Tibial artery (tissue), 4 donors: ENCODE measurements around the gene MAP3K7CL.

ENCODE experiments used
- DNase-seq, 2 donors: peaks; one replicate each; pipeline ENCODE4 v3.0.0-alpha.2; 2019
- H3K27ac ChIP-seq, 2 donors: fragments of 200-600 bp; sonication (generic) in 1 of 2; 1 replicate in 1 of 2; 2 replicates in 1 of 2; pipeline ENCODE4 v1.5.1; 2018 to 2019; ENCODE audit warnings: mild to moderate bottlenecking in 1 of 2
- H3K27me3 ChIP-seq, 2 donors: fragments of 200-600 bp; sonication (generic) in 1 of 2; one replicate each; pipeline versions ENCODE4 v1.5.1 to v1.6.0; 2016 to 2019
- H3K36me3 ChIP-seq, 3 donors: fragments of 200-600 bp; sonication (generic) in 2 of 3; one replicate each; pipeline ENCODE4 v1.5.1; 2016 to 2019; ENCODE audit warnings: mild to moderate bottlenecking in 2 of 3
- H3K4me1 ChIP-seq, 4 donors: fragments of 200-600 bp; sonication (generic) in 2 of 4; 1 replicate in 3 of 4; 2 replicates in 1 of 4; pipeline ENCODE4 v1.5.1; 2016 to 2019
- H3K4me3 ChIP-seq, 2 donors: fragments of 200-600 bp; sonication (generic) in 1 of 2; 1 replicate in 1 of 2; 2 replicates in 1 of 2; pipeline ENCODE4 v1.5.1; 2018 to 2019; ENCODE audit warnings: mild to moderate bottlenecking in 2 of 2
- H3K9me3 ChIP-seq, 3 donors: fragments of 200-600 bp; sonication (generic) in 1 of 3; one replicate each; pipeline ENCODE4 v1.5.1; 2016 to 2019
- CTCF ChIP-seq, 2 experiments: fragments of 200-600 bp in 1 of 2; fragments of 450-650 bp in 1 of 2; IDR thresholded peaks; one replicate each; pipeline ENCODE4 v1.5.1; 2017 to 2019; ENCODE audit warnings: antibody characterized with exemption in 2 of 2, mild to moderate bottlenecking in 1 of 2, moderate library complexity in 1 of 2
- intact Hi-C: fragments of 100-400 bp; cut with DNase I; formaldehyde crosslinking; loops from one replicate; pipeline ENCODE4 v1.15.0; 2023; ENCODE audit warnings: low total_unique reads

Gene MAP3K7CL

GRCh38 chr21:29211205-29211604 is 80.8 kb downstream of the MAP3K7CL start:
- TF ChIP-seq CTCF (IDR thresholded peaks at IDR 0.05), result no peak
- Histone ChIP-seq H3K36me3 (no peaks in the 10 kb centered on the region), H3K9me3 (no peaks in the 10 kb centered on the region), H3K27me3 (no peaks in the 10 kb centered on the region), H3K4me1 (peaks cover 0 to 16% (median 7%) of the 10 kb centered on the region in 4 donors), H3K27ac (no peak overlapping the region), H3K4me3 (no peak overlapping the region)
- no peak for DNase-seq
- intact Hi-C loops, result no loop called here

GRCh38 chr21:29212446-29212845 is 82.0 kb downstream of the MAP3K7CL start:
- no peak for TF ChIP-seq CTCF (IDR thresholded peaks at IDR 0.05)
- intact Hi-C loops, result no loop called here
- Histone ChIP-seq H3K27me3 (no peaks in the 10 kb centered on the region), H3K4me3 (no peak overlapping the region), H3K4me1 (peaks cover 0 to 16% (median 7%) of the 10 kb centered on the region in 4 donors), H3K36me3 (no peaks in the 10 kb centered on the region), H3K27ac (no peak overlapping the region), H3K9me3 (no peaks in the 10 kb centered on the region)
- no peak for DNase-seq

GRCh38 chr21:29213513-29214385 is 83.3 kb downstream of the MAP3K7CL start:
- H3K9me3 ChIP-seq, result no peaks in the 10 kb centered on the region
- H3K27ac ChIP-seq, result no peak overlapping the region
- no peak overlapping the region for H3K4me3 ChIP-seq
- peaks cover 0 to 13% (median 2%) of the 10 kb centered on the region in 4 donors for H3K4me1 ChIP-seq
- no peak for TF ChIP-seq CTCF (IDR thresholded peaks at IDR 0.05)
- no peak for DNase-seq
- no peaks in the 10 kb centered on the region for H3K27me3 ChIP-seq
- intact Hi-C loops, result no loop called here
- H3K36me3 ChIP-seq, result no peaks in the 10 kb centered on the region

GRCh38 chr21:29215709-29216108 is 85.3 kb downstream of the MAP3K7CL start:
- Histone ChIP-seq H3K9me3 (no peaks in the 10 kb centered on the region), H3K27me3 (no peaks in the 10 kb centered on the region), H3K4me1 (peaks cover 0 to 5% (median 0%) of the 10 kb centered on the region in 4 donors), H3K4me3 (no peak overlapping the region), H3K27ac (no peak overlapping the region), H3K36me3 (no peaks in the 10 kb centered on the region)
- no peak for TF ChIP-seq CTCF (IDR thresholded peaks at IDR 0.05)
- intact Hi-C loops, result no loop called here
- DNase-seq, result no peak

- H3K27ac ChIP-seq, result peak overlapping the region in 1 of 2 donors; percentile 26
- H3K4me3 ChIP-seq, result no peak overlapping the region
- peaks cover 0 to 9% (median 2%) of the 10 kb centered on the region in 4 donors for H3K4me1 ChIP-seq
- no peak for DNase-seq
- H3K27me3 ChIP-seq, result no peaks in the 10 kb centered on the region
- no peaks in the 10 kb centered on the region for H3K36me3 ChIP-seq
- intact Hi-C loops, result no loop called here
- no peaks in the 10 kb centered on the region for H3K9me3 ChIP-seq
- no peak for TF ChIP-seq CTCF (IDR thresholded peaks at IDR 0.05)
Observed at GRCh38 chr21:29217818-29218291, 87.4 kb downstream of the MAP3K7CL start.
